ENCODE measurements around the gene AFAP1. TPM values are rescaled to one million over a fixed set of nuclear protein-coding genes. Genes with fewer than 3 reads are reported as not detected.

Gene AFAP1
- total RNA-seq, 4 donors from 2014 or later, result 25.1 to 56.9 (median 26.4) TPM

DNA sequence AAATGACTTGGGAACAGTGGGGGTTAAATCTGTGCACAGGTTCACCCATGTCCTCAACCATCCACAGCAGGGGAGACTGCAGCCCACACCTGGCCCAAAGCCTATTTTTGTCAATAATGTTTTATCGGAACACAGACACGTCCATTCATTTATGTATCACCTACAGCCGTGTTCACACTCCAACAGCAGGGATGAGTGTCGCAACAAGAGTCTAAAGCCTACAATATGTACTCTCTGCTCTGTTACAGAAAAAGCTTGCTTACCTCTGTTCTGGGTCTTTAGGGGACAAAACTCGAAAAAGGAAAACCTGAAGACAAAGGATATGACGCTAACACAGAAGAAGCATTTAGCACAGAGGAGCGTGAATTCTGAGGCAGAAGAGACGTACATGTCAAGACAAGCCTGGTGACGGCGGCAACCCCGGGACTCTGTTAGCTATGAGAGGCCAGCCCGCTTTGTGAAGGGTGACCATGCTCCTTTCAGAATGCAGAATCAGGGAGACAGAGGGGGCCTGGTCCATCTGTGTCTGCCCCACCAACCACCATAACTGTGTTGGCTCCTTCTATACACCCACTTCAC is 45.5 kb downstream of the AFAP1 start:
- in situ Hi-C loops (cut with MboI; ENCODE audit: low pct_ligation_motif_present in 1 of 4, low pct_unique_long_range_greater_than_20kb in 1 of 4, low sequenced_read_pairs in 3 of 4), result no loop called here
- DNase-seq, result no peak
- Histone ChIP-seq H3K4me1 (peaks cover 5 to 38% (median 14%) of the 10 kb centered on the region in 4 donors), H3K36me3 (no peaks in the 10 kb centered on the region), H3K27me3 (no peaks in the 10 kb centered on the region), H3K4me3 (no peak overlapping the region), H3K27ac (peak overlapping the region; percentile 34 to 73 (median 62)), H3K9me3 (no peaks in the 10 kb centered on the region)
- 88 to 92% methylated on average over 7 to 12 of the region's 12 CpGs for WGBS, 2 donors (ENCODE audit: low coverage in 1 of 2)
- TF ChIP-seq, protein P1, sequence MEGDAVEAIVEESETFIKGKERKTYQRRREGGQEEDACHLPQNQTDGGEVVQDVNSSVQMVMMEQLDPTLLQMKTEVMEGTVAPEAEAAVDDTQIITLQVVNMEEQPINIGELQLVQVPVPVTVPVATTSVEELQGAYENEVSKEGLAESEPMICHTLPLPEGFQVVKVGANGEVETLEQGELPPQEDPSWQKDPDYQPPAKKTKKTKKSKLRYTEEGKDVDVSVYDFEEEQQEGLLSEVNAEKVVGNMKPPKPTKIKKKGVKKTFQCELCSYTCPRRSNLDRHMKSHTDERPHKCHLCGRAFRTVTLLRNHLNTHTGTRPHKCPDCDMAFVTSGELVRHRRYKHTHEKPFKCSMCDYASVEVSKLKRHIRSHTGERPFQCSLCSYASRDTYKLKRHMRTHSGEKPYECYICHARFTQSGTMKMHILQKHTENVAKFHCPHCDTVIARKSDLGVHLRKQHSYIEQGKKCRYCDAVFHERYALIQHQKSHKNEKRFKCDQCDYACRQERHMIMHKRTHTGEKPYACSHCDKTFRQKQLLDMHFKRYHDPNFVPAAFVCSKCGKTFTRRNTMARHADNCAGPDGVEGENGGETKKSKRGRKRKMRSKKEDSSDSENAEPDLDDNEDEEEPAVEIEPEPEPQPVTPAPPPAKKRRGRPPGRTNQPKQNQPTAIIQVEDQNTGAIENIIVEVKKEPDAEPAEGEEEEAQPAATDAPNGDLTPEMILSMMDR (IDR thresholded peaks at IDR 0.05), result no peak
- TF ChIP-seq EP300 (IDR thresholded peaks at IDR 0.05; ENCODE audit: low read depth) (no peak), POLR2AphosphoS5 (IDR thresholded peaks at IDR 0.05) (no peak), POLR2A (IDR thresholded peaks at IDR 0.05) (no peak)
- intact Hi-C loops (cut with DNase I; ENCODE audit: low total_unique reads), result loop anchor here (10.0 kb wide), 1 partner anchor 71 kb away; no protein-coding TSS in a partner anchor

- Histone ChIP-seq H3K9me3 (peaks cover 0 to 3% of the 10 kb centered on the region in 2 donors), H3K4me1 (peaks cover 5 to 34% (median 14%) of the 10 kb centered on the region in 4 donors), H3K36me3 (no peaks in the 10 kb centered on the region), H3K27me3 (no peaks in the 10 kb centered on the region), H3K27ac (peak overlapping the region; percentile 10 to 73 (median 42)), H3K4me3 (no peak overlapping the region)
- in situ Hi-C loops (cut with MboI; ENCODE audit: low pct_ligation_motif_present in 1 of 4, low pct_unique_long_range_greater_than_20kb in 1 of 4, low sequenced_read_pairs in 3 of 4) (no loop called here), intact Hi-C loops (cut with DNase I; ENCODE audit: low total_unique reads) (loop anchor here (10.0 kb wide), 1 partner anchor 71 kb away; no protein-coding TSS in a partner anchor)
- 92% methylated on average over 9 of the region's 9 CpGs; no CpG with 5 or more reads in 1 of the 2 donors for WGBS, 2 donors (ENCODE audit: low coverage in 1 of 2)
- DNase-seq, result no peak
- TF ChIP-seq, protein P1 (IDR thresholded peaks at IDR 0.05), result no peak
- no peak for TF ChIP-seq POLR2AphosphoS5 (IDR thresholded peaks at IDR 0.05)
- no peak for TF ChIP-seq POLR2A (IDR thresholded peaks at IDR 0.05)
- no peak for TF ChIP-seq EP300 (IDR thresholded peaks at IDR 0.05; ENCODE audit: low read depth)
Measured at GRCh38 chr4:7893539-7893938, 46.1 kb downstream of the AFAP1 start.

- no peak for DNase-seq
- H3K27ac ChIP-seq, result peak overlapping the region; percentile 43 to 66 (median 48)
Measured at GRCh38 chr4:7892212-7893019, 47.2 kb downstream of the AFAP1 start.

More at GRCh38 chr4:7892212-7893019, 47.2 kb downstream of the AFAP1 start:
- Histone ChIP-seq H3K36me3 (no peaks in the 10 kb centered on the region), H3K9me3 (peaks cover 0 to 3% of the 10 kb centered on the region in 2 donors), H3K4me1 (peaks cover 5 to 25% (median 13%) of the 10 kb centered on the region in 4 donors), H3K4me3 (no peak overlapping the region), H3K27me3 (no peaks in the 10 kb centered on the region)
- TF ChIP-seq EP300 (IDR thresholded peaks at IDR 0.05; ENCODE audit: low read depth), result no peak
- TF ChIP-seq, protein P1 (IDR thresholded peaks at IDR 0.05), result no peak
- TF ChIP-seq POLR2AphosphoS5 (IDR thresholded peaks at IDR 0.05), result no peak
- TF ChIP-seq POLR2A (IDR thresholded peaks at IDR 0.05), result no peak
- WGBS, 2 donors (ENCODE audit: low coverage in 1 of 2), result 61 to 63% methylated on average over 5 to 12 of the region's 12 CpGs
- in situ Hi-C loops (cut with MboI; ENCODE audit: low pct_ligation_motif_present in 1 of 4, low pct_unique_long_range_greater_than_20kb in 1 of 4, low sequenced_read_pairs in 3 of 4), result no loop called here
- intact Hi-C loops (cut with DNase I; ENCODE audit: low total_unique reads), result loop anchor here (10.0 kb wide), 1 partner anchor 72 kb away; no protein-coding TSS in a partner anchor

All from transverse colon (tissue), 4 donors.